ENCODE measurements around the gene CD276. TPM values are rescaled to one million over a fixed set of nuclear protein-coding genes. Genes with fewer than 3 reads are reported as not detected.

Gene CD276
- total RNA-seq, 1 donor from 2014 or later, result 207 TPM

DNA sequence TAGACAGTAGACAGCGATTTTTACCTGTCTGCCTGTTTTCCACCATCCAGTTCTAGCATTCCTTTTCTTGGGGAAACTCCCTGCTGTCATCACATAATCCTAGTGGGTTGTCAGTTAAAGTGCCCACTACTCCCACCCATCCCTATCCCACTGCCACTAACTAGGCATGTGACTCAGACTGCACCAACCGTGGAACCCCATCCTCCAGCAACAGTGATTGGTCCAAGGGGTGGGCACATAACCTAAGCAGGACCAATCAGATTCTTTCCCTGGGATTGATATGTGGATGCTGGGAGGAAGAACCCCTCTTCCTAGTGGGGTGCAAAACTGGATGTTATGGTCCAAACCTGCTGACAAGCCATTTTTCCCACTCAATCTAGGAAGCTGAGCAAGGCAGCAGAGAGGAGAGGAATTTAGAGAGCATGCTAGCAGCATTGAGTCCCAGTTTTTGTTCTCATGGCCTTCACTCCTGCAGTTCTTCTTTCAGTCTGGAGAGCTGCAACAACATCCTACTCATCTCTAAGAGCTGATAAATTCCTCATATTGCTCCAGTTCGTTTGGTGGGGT is 72.8 kb downstream of the CD276 start:
- Mint-ChIP-seq H3K36me3 (ENCODE audit: insufficient read depth) (no peaks in the 10 kb centered on the region), H3K4me1 (ENCODE audit: low read depth) (peaks cover 1% of the 10 kb centered on the region), H3K4me3 (ENCODE audit: low read depth) (no peak overlapping the region), H3K27me3 (peaks cover 31% of the 10 kb centered on the region), H3K9me3 (ENCODE audit: low read depth) (no peaks in the 10 kb centered on the region), H3K27ac (no peak overlapping the region)
- TF ChIP-seq, protein P1, sequence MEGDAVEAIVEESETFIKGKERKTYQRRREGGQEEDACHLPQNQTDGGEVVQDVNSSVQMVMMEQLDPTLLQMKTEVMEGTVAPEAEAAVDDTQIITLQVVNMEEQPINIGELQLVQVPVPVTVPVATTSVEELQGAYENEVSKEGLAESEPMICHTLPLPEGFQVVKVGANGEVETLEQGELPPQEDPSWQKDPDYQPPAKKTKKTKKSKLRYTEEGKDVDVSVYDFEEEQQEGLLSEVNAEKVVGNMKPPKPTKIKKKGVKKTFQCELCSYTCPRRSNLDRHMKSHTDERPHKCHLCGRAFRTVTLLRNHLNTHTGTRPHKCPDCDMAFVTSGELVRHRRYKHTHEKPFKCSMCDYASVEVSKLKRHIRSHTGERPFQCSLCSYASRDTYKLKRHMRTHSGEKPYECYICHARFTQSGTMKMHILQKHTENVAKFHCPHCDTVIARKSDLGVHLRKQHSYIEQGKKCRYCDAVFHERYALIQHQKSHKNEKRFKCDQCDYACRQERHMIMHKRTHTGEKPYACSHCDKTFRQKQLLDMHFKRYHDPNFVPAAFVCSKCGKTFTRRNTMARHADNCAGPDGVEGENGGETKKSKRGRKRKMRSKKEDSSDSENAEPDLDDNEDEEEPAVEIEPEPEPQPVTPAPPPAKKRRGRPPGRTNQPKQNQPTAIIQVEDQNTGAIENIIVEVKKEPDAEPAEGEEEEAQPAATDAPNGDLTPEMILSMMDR (IDR thresholded peaks at IDR 0.05; ENCODE audit: unreplicated experiment), result no peak
- no peak for DNase-seq (ENCODE audit: low spot score, unreplicated experiment)

DNA sequence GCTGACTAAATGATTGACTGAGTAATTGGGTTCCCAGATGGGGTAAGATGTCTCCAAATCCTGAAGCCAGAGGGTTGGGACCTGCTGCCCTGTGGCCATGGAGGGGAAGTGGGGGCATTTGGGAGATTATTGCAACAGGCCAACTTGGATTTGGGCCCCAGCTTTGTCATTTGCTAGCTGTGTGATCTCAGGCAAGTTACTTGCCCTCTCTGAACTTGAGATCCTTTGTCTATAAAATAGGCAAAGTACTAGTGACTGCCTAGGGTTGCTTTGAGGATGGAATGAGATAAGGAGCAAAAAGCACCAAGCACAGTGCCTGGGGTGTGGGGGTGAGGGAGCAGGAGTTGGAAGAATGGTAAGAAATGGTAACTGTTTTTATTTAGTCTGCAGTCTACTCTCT is 73.4 kb downstream of the CD276 start:
- Mint-ChIP-seq H3K4me3 (ENCODE audit: low read depth) (no peak overlapping the region), H3K9me3 (ENCODE audit: low read depth) (no peaks in the 10 kb centered on the region), H3K4me1 (ENCODE audit: low read depth) (peaks cover 1% of the 10 kb centered on the region), H3K27me3 (peaks cover 31% of the 10 kb centered on the region), H3K27ac (no peak overlapping the region), H3K36me3 (ENCODE audit: insufficient read depth) (no peaks in the 10 kb centered on the region)
- DNase-seq (ENCODE audit: low spot score, unreplicated experiment), result no peak
- TF ChIP-seq, protein P1 (IDR thresholded peaks at IDR 0.05; ENCODE audit: unreplicated experiment), result no peak

DNA sequence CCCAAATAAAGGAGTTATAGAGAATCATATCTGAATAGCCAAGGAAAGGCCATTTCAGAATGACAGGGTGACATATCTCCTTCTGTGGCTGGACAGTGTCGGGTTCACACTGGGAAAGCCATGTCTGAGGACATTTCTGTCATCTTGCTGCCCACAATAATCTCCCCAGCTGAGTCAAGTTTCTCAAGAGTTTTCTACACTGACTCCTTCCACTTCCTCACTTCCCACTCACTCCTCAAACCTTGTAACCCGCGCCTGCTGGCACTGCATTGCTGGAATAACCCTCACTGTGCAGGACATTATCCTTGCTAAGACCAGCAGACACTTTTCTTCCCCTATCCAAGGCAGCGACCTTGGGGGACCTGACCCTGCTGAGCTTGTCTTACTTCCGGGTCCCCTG is 74.3 kb downstream of the CD276 start:
- no peaks in the 10 kb centered on the region for H3K36me3 Mint-ChIP-seq (ENCODE audit: insufficient read depth)
- no peak for DNase-seq (ENCODE audit: low spot score, unreplicated experiment)
- H3K9me3 Mint-ChIP-seq (ENCODE audit: low read depth), result no peaks in the 10 kb centered on the region
- peaks cover 30% of the 10 kb centered on the region for H3K27me3 Mint-ChIP-seq
- no peak overlapping the region for H3K4me3 Mint-ChIP-seq (ENCODE audit: low read depth)
- peaks cover 1% of the 10 kb centered on the region for H3K4me1 Mint-ChIP-seq (ENCODE audit: low read depth)
- TF ChIP-seq, protein P1 (IDR thresholded peaks at IDR 0.05; ENCODE audit: unreplicated experiment), result no peak
- H3K27ac Mint-ChIP-seq, result no peak overlapping the region

DNA sequence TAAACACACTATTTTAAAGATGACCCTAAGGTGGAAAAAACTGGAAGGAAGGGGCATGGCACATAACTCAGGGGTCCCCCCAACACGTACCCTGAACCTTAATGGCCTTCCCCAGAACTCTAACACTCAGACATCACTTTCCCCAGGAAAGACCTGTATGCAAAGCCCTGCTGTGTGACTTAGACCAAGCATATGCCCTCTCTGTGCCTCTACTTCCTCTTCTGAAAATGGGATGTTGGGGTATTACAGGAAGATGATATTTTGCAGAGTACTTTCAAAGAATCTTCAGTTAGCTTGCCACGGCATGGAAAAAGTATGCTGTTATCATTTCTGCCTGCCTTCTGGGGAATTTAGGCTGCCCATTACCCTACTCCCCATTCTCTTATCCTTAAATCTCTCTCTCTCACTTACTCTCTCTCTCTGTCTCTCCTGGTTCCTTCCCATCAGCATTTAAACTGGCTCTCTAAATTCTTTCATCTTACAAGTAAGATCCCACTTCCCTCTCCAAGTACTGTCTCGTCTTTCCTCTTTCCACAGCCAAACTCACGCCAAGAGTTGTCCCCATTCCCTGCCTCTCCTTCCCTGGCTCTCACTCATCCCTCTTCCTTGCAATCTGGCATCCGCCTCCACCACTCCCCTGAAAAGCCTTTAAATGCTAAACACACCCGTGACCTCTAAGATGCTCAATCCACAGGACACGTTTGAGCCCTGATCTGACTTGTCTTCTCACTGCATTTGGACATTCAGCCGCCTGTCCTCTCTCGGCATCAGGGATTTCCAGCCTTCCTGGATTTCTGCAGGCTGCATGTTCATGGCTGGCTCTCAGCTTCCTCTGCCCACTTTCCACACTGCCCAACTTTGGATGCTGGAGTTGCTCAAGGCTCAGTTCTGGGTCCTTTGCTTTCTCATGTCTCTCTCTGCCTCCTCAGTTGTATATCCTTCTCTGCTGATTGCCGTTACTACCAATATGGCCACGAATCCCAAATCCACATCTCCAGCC is 76.4 kb downstream of the CD276 start:
- TF ChIP-seq, protein P1 (IDR thresholded peaks at IDR 0.05; ENCODE audit: unreplicated experiment), result no peak
- no peak overlapping the region for H3K4me3 Mint-ChIP-seq (ENCODE audit: low read depth)
- H3K36me3 Mint-ChIP-seq (ENCODE audit: insufficient read depth), result no peaks in the 10 kb centered on the region
- no peak overlapping the region for H3K27ac Mint-ChIP-seq
- no peaks in the 10 kb centered on the region for H3K9me3 Mint-ChIP-seq (ENCODE audit: low read depth)
- H3K27me3 Mint-ChIP-seq, result peaks cover 16% of the 10 kb centered on the region
- no peak for DNase-seq (ENCODE audit: low spot score, unreplicated experiment)
- H3K4me1 Mint-ChIP-seq (ENCODE audit: low read depth), result no peaks in the 10 kb centered on the region

DNA sequence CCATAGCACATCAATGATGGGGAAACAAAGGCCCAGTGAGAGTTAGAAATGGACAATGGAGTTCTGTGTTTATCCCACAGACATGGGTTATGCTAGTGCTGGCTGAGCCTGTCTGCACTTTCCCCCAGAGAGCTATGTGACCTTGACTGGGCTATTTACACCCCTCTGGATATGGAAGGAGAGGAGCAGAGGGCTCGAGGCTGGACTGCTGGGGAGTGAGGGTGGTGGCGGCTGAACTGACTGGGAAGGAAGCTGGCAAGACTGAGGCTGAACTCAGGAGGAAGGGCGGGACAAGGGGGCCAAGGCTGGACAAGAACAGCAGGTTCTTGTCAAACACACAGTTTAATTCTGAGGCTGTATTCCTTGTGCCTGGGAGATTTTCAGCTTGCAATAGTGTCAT is 79.7 kb downstream of the CD276 start:
- Mint-ChIP-seq H3K27me3 (peaks cover 16% of the 10 kb centered on the region), H3K9me3 (ENCODE audit: low read depth) (no peaks in the 10 kb centered on the region), H3K27ac (no peak overlapping the region), H3K36me3 (ENCODE audit: insufficient read depth) (no peaks in the 10 kb centered on the region), H3K4me3 (ENCODE audit: low read depth) (no peak overlapping the region), H3K4me1 (ENCODE audit: low read depth) (no peaks in the 10 kb centered on the region)
- DNase-seq (ENCODE audit: low spot score, unreplicated experiment), result no peak
- TF ChIP-seq, protein P1 (IDR thresholded peaks at IDR 0.05; ENCODE audit: unreplicated experiment), result no peak

Other genes with a start within 250 kb of the CD276 start
- not detected in 2 replicates for gene REC114, start 241.2 kb upstream of the CD276 start, total RNA-seq
- 81.1 and 89.9 TPM in 2 replicates for gene NPTN, start 51.0 kb upstream of the CD276 start, total RNA-seq
- 3.7 and 4.5 TPM in 2 replicates for gene INSYN1, start 69.0 kb downstream of the CD276 start, total RNA-seq
- not detected in 2 replicates for gene TBC1D21, start 189.2 kb downstream of the CD276 start, total RNA-seq
- gene LOXL1, start 242.1 kb downstream of the CD276 start, total RNA-seq, result 17.1 and 17.4 TPM in 2 replicates